Measurements from ENCODE around the gene DPP4. TPM values are rescaled to one million over a fixed set of nuclear protein-coding genes. Genes with fewer than 3 reads are reported as not detected.

The DPP4 gene
- total RNA-seq, 1 experiment from 2014 or later: 27.6 TPM

DNA sequence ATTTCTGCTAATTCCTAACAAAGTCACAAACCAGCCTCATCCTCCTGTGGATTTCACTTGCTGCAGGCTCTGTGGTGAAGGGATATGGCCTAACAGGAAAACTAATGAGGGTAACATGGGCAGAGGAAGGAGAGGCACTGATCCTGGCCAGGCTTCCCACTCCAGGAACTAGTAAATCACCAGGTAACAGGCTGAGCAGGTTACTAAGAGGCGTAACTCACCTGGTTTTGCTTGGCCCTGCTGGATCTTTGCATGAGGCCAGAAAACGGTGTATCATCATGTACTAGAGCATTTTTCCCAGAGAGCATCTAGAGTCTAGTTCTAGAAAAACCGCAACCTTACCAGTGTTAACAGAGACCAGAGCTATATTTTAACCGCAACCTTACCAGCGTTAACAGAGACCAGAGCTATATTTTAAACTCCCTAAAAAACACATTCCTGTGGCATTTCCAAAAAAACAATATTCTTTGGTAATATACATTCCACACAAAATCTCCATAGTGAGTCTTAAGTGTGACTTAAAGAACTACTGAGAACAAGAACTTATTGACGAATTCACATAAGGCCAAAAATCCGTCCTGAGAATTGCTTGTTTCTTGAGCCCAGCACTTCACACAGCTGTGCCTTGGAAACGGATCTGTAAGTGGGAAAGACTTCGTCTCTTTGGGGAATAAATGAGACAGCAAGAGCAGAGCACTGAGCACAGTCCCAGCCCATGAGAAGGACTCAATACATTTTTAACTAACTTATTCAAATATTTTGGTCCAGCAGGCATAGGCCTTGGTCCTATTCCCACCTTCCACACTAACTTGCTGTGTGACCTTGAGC is 43.4 kb downstream of the DPP4 start:
- TF ChIP-seq, protein P1, sequence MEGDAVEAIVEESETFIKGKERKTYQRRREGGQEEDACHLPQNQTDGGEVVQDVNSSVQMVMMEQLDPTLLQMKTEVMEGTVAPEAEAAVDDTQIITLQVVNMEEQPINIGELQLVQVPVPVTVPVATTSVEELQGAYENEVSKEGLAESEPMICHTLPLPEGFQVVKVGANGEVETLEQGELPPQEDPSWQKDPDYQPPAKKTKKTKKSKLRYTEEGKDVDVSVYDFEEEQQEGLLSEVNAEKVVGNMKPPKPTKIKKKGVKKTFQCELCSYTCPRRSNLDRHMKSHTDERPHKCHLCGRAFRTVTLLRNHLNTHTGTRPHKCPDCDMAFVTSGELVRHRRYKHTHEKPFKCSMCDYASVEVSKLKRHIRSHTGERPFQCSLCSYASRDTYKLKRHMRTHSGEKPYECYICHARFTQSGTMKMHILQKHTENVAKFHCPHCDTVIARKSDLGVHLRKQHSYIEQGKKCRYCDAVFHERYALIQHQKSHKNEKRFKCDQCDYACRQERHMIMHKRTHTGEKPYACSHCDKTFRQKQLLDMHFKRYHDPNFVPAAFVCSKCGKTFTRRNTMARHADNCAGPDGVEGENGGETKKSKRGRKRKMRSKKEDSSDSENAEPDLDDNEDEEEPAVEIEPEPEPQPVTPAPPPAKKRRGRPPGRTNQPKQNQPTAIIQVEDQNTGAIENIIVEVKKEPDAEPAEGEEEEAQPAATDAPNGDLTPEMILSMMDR (IDR thresholded peaks at IDR 0.05; ENCODE audit: unreplicated experiment): no peak
- H3K9me3 Mint-ChIP-seq (ENCODE audit: low read depth, unreplicated experiment): no peaks in the 10 kb centered on the region
- no TSS peak for BruUV-seq (replicated peaks)
- H3K27me3 Mint-ChIP-seq (ENCODE audit: unreplicated experiment): no peaks in the 10 kb centered on the region
- CTCF ChIA-PET: no interaction called here
- peaks cover 26% of the 10 kb centered on the region for H3K4me1 Mint-ChIP-seq (ENCODE audit: low read depth, unreplicated experiment)
- H3K36me3 Mint-ChIP-seq (ENCODE audit: insufficient read depth, unreplicated experiment): peaks cover 8% of the 10 kb centered on the region
- H3K4me3 Mint-ChIP-seq (ENCODE audit: low read depth, unreplicated experiment): no peak overlapping the region
- H3K27ac Mint-ChIP-seq (ENCODE audit: unreplicated experiment): no peak overlapping the region
- intact Hi-C loops (cut with micrococcal nuclease; ENCODE audit: unreplicated experiment): no loop called here
- no peak for DNase-seq

DNA sequence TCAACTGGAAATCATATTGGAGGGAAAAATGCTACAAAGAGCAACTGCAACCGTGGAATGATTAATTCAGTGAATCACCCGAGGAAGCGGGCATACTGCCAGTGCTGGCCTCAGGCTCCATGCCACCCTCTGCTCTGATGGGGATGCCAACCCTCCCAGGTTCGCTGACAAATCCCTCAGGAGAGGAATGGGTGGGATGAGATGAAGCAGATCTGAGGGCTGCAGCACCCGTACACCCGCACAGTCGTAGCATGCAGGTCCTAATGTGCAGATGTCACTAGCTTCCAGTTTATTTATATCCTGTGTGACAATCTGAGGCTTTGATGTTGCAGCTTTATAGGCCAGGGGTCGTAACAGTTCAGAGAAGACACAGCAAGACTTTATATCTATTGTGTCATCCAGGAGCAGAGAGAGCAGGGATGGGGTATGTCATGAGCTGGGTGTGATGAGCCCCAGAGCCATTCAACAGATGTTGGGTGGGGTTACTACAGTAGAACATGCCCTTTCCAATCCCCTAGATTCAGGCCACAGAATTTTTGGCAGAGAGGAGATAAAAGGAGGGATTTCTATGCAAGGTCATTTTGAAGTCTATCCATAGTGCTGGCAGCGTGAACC is 44.6 kb downstream of the DPP4 start:
- intact Hi-C loops (cut with micrococcal nuclease; ENCODE audit: unreplicated experiment): loop anchor here (2.0 kb wide), 1 partner anchor 43 kb away; no protein-coding TSS in a partner anchor

DNA sequence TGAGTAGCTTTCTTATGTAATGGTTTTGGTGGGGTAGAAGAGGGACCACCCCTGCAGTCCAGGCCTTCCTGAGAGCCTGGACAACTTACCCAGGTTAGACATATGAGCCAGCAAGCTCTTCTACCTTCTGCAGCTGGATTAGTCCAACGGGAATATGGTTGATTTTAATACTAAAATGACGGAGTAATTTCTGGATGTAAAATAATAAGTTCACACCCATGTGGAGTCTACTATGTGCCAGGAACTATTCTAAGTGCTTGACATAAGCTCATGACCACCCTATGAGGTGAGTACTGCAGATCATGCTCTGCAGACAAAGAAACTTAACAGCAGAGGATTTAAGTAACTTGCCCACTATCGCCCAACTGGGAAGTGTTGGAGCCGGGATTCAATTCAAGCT is 45.5 kb downstream of the DPP4 start:
- H3K9me3 Mint-ChIP-seq (ENCODE audit: low read depth, unreplicated experiment): no peaks in the 10 kb centered on the region
- intact Hi-C loops (cut with micrococcal nuclease; ENCODE audit: unreplicated experiment): loop anchor here (2.0 kb wide), 1 partner anchor 44 kb away; no protein-coding TSS in a partner anchor
- no peaks in the 10 kb centered on the region for H3K27me3 Mint-ChIP-seq (ENCODE audit: unreplicated experiment)
- no peak overlapping the region for H3K4me3 Mint-ChIP-seq (ENCODE audit: low read depth, unreplicated experiment)
- peaks cover 10% of the 10 kb centered on the region for H3K36me3 Mint-ChIP-seq (ENCODE audit: insufficient read depth, unreplicated experiment)
- peaks cover 33% of the 10 kb centered on the region for H3K4me1 Mint-ChIP-seq (ENCODE audit: low read depth, unreplicated experiment)
- CTCF ChIA-PET: no interaction called here
- BruUV-seq (replicated peaks): no TSS peak
- no peak overlapping the region for H3K27ac Mint-ChIP-seq (ENCODE audit: unreplicated experiment)
- TF ChIP-seq, protein P1 (IDR thresholded peaks at IDR 0.05; ENCODE audit: unreplicated experiment): no peak
- no peak for DNase-seq

More for the DNA sequence above, 44.6 kb downstream of the DPP4 start:
- H3K27me3 Mint-ChIP-seq (ENCODE audit: unreplicated experiment): no peaks in the 10 kb centered on the region
- no peaks in the 10 kb centered on the region for H3K9me3 Mint-ChIP-seq (ENCODE audit: low read depth, unreplicated experiment)
- CTCF ChIA-PET: interaction anchor here (0.6 kb wide), 1 partner anchor 31 kb away, joined by 4 read pairs; no protein-coding TSS in a partner anchor
- H3K27ac Mint-ChIP-seq (ENCODE audit: unreplicated experiment): no peak overlapping the region
- H3K36me3 Mint-ChIP-seq (ENCODE audit: insufficient read depth, unreplicated experiment): peaks cover 10% of the 10 kb centered on the region
- H3K4me1 Mint-ChIP-seq (ENCODE audit: low read depth, unreplicated experiment): peaks cover 29% of the 10 kb centered on the region
- TF ChIP-seq, protein P1 (IDR thresholded peaks at IDR 0.05; ENCODE audit: unreplicated experiment): no peak
- no TSS peak for BruUV-seq (replicated peaks)
- peak; percentile 70 for DNase-seq
- H3K4me3 Mint-ChIP-seq (ENCODE audit: low read depth, unreplicated experiment): no peak overlapping the region

DNA sequence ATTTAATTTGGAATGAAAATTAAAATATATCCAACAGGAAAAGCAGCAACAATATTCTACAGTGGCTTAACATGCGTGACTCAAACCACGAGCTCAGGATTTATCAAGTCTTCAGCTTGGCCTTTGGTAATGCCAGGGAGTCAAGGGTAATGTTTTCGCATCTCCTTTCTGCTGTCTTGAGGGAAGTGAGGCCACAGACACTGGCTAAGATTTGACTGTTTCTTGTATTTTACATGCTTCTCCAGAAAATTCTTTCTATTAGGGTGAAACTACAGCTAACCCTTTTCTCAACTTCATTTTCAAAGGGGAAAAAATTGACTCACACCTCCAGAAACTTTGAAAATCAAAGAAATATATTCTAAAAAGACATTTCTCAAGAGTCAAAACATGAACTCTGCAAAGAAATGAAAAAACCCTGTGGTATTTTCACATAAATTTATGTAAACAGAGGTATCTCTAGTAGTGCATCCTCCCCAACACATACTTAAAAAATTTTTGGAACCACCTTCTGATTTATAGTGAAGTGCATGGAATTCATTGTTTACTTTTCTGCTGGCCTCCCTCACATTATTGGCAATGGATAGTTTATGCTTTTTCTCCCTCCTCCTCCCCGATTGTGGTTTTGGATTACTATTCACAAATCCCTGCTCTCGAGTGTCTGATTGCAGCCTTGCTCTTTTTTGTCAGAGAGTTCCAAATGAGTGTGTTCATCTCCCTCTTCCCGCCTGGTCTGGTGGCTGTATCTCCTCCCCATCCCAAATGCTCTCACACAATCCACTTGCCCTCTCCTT is 48.7 kb downstream of the DPP4 start:
- no peaks in the 10 kb centered on the region for H3K27me3 Mint-ChIP-seq (ENCODE audit: unreplicated experiment)
- peaks cover 10% of the 10 kb centered on the region for H3K36me3 Mint-ChIP-seq (ENCODE audit: insufficient read depth, unreplicated experiment)
- no peak overlapping the region for H3K27ac Mint-ChIP-seq (ENCODE audit: unreplicated experiment)
- intact Hi-C loops (cut with micrococcal nuclease; ENCODE audit: unreplicated experiment): no loop called here
- TF ChIP-seq, protein P1 (IDR thresholded peaks at IDR 0.05; ENCODE audit: unreplicated experiment): no peak
- H3K4me1 Mint-ChIP-seq (ENCODE audit: low read depth, unreplicated experiment): peaks cover 51% of the 10 kb centered on the region
- DNase-seq: no peak
- H3K9me3 Mint-ChIP-seq (ENCODE audit: low read depth, unreplicated experiment): no peaks in the 10 kb centered on the region
- BruUV-seq (replicated peaks): no TSS peak
- CTCF ChIA-PET: no interaction called here
- H3K4me3 Mint-ChIP-seq (ENCODE audit: low read depth, unreplicated experiment): no peak overlapping the region
